ENCODE data around the gene P2RX7. TPM values are rescaled to one million over a fixed set of nuclear protein-coding genes. Genes with fewer than 3 reads are reported as not detected.
"Not testable (repeated sequence)": the region's sequence is repeated elsewhere in the genome, so short reads cannot be mapped to it uniquely, and the experiment has no call there.

Gene P2RX7
- polyA plus RNA-seq, 1 donor: 1.0 TPM

DNA sequence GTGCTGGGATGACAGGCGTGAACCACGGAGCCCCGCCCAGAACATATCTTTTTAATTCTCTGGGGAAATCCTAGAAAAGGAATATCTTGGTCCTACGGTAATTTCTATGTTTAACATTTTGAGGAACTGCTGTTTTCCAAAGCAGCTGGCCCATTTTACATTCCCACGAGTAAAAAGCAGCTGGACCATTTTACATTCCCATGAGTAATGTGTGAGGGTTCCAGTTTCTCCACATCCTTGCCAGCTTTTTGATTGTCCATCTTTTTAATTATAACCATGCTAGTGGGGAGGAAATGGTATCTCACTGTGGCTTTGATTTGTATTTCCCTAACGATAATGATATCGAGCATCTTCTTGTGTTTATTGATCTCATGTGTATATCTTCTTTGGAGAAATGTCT, 72.8 kb downstream of the P2RX7 start:
- no peak for DNase-seq

DNA sequence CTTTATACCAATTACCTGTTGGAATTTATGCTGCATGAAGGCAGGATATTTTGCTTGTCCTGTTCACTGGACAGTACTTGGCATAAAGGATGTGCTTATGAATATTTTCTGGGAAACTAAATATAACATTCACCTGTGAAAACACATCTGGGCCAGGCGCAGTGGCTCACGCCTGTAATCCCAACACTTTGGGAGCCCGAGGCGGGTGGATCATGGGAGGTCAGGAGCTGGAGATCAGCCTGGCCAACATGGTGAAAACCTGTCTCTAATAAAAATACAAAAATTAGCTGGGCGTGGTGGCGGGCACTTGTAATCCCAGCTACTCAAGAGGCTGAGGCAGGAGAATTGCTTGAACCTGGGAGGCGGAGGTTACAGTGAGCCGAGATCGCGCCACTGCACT, 75.9 kb downstream of the P2RX7 start:
- not testable (repeated sequence) for DNase-seq

- DNase-seq: no peak
Measured at GRCh38 chr12:121209221-121209620, 76.5 kb downstream of the P2RX7 start.

GRCh38 chr12:121209624-121210572, 77.2 kb downstream of the P2RX7 start, which contains the start of gene P2RX4:
Gene P2RX4 (plus strand): TSS chr12:121210129. CDS start chr12:121210165, 36 bp downstream.
- DNase-seq: peak; percentile 80

- no peak for DNase-seq
Measured at GRCh38 chr12:121212875-121213274, 80.2 kb downstream of the P2RX7 start.

- no peak for DNase-seq
Measured at GRCh38 chr12:121214166-121214777, 81.6 kb downstream of the P2RX7 start.

DNA sequence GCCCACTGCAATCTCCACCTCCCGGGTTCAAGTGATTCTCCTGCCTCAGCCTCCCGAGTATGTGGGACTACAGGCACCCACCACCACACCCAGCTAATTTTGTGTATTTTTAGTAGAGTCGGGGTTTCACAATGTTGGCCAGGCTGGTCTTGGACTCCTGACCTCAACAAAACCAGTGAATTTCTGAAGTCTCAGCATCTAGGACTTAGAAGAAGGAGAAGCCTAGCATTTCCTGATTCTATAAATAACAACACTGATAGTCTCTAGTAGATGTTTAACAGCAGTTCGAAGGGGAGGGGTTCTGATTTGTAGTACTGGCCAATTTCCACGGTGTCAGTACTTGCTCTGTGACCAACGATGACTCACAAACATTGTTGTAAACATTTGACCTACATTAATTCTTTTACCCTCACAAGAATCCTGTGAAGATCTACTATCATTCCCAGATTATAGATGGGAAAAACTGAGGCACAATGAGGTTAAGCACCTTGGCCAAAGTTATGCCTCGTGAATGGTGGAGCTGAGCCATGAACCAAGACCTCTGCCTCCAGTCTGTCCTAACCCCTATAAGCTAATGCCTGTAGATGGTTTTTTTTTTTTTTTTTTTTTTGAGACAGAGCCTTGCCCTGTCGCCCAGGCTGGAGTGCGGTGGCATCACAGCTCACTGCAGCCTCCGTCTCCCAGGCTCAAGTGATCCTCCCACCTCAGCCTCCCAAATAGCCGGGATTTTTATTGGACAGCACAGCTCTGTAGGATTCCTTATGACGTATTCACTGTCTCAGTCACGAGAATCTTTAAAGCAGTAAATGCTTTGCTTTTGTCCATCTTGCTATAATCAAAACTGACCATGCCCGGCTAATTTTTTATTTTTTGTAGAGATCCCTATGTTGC, 82.4 kb downstream of the P2RX7 start:
- DNase-seq: no peak

GRCh38 chr12:121216102-121216501, 83.4 kb downstream of the P2RX7 start:
- no peak for DNase-seq

- DNase-seq: no peak
Measured at GRCh38 chr12:121217063-121217462, 84.4 kb downstream of the P2RX7 start.

DNA sequence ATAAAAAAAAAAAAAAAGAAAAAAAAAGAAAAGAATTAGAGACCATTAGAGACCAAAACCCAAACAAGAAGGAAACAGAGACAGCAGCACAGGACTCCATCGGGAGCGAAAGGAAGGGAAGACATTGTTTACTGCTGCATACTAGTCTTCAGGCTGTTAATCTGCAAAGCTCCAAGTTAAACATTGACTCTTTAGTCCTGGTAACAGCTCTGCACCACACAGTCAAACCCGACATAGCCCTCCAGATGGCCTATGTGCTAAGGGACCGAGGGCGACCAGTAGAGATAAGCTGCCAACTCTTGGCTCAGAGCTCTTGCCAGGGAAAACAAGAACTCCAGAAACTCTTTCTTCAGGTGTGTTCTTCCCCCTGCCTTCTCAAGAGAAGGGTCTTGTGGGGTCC, 85.1 kb downstream of the P2RX7 start:
- DNase-seq: no peak

- DNase-seq: no peak
Measured at GRCh38 chr12:121218588-121219352, 86.1 kb downstream of the P2RX7 start.

DNA sequence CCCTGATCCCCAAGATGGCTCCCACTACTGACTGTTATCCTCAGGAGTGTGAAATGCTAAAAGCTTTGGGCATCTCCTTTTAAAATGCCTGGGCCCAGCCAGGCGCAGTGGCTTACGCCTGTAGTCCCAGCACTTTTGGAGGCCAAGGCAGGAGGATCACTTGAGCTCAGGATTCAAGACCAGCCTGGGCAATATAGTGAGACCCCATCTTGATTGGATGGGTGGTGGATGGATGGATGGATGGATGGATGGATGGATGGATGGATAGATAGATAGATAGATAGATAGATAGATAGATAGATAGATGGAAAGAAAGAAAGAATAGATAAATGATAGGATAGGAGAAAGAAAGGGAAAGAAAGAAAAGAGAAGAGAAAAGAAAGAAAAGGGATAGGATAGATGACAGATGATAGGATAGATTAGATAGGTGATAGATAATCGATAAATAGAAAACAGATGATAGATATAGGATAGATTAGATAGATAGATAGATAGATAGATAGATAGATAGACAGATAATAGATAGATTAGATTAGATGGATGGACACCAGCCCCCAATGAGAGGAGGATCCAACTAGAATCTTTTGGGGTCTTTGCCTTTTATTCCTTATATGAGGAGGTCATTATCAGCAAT, 86.8 kb downstream of the P2RX7 start:
- no peak for DNase-seq

DNA sequence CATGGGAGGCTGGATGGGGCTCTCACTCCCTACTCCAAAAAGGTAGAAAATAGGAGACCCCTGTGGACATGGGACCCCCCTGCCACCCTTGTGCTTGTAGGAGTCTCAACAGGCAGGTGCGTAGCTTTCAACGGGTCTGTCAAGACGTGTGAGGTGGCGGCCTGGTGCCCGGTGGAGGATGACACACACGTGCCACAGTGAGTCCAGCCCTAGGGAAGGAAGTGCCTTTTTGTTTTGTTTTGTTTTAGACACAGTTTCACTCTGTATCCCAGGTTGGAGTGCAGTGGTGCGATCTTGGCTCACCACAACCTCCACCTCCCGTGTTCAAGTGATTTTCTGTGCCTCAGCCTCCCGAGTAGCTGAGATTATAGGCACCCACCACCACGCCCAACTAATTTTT, 90.2 kb downstream of the P2RX7 start:
- no peak for DNase-seq

- DNase-seq: no peak
Measured at GRCh38 chr12:121223292-121224285, 90.9 kb downstream of the P2RX7 start.

GRCh38 chr12:121224591-121224990, 91.9 kb downstream of the P2RX7 start:
- no peak for DNase-seq

GRCh38 chr12:121226399-121226798, 93.7 kb downstream of the P2RX7 start:
- DNase-seq: no peak

GRCh38 chr12:121226871-121227270, 94.2 kb downstream of the P2RX7 start:
- DNase-seq: not testable (repeated sequence)

- DNase-seq: no peak
Measured at GRCh38 chr12:121227294-121227693, 94.6 kb downstream of the P2RX7 start.

DNA sequence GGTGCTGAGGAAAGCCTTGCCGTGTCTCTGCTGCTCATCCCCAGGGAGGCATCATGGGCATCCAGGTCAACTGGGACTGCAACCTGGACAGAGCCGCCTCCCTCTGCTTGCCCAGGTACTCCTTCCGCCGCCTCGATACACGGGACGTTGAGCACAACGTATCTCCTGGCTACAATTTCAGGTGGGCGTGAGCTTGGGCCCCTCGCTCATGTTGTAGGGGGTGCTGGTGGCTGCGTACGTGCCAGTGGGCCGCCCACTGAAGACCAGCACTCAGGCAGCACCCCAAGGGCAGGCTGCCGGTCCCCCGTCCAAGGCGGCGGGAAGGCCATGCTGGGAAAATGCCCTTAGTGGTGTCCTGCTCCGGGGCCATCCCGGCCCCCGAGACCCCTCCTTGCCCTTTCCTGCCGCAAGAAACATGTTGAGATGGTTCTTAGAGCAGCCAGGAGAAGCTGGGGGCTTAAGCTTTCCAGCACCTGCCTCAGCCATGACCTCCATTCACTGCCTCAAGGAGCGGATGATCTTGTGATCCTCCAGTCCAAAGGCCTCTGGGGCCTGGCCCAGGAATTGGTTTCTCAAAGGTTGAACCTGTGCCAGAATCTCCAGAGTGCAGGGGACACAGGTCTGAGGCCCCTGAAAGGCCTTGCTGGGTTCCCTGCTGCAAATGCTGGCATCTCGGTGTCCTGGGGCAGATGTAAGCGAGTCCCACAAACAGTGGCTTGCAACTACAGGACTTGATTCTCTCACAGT, 96.4 kb downstream of the P2RX7 start:
- no peak for DNase-seq
